GM18508 (cell line): Measurements from ENCODE around the gene EXOC4.
"Not testable (repeated sequence)": the region's sequence is repeated elsewhere in the genome, so short reads cannot be mapped to it uniquely, and the experiment has no call there.

Experiments
- ATAC-seq: cut with Tn5 transposase; IDR thresholded peaks from one replicate; pipeline ENCODE4 v1.9.1; 2021; ENCODE audit warnings: moderate number of reproducible peaks; ENCODE audit not compliant: insufficient read depth, unreplicated experiment

The EXOC4 gene

GRCh38 chr7:133763076-133763640 is 510.3 kb downstream of the EXOC4 start:
- ATAC-seq: no peak

- no peak for ATAC-seq
Measured at GRCh38 chr7:133769668-133770067, 516.8 kb downstream of the EXOC4 start.

GRCh38 chr7:133770863-133771492 is 518.1 kb downstream of the EXOC4 start:
- ATAC-seq: no peak

GRCh38 chr7:133771788-133772419 is 519.0 kb downstream of the EXOC4 start:
- ATAC-seq: no peak

- no peak for ATAC-seq
Measured at GRCh38 chr7:133773601-133774000, 520.7 kb downstream of the EXOC4 start.

GRCh38 chr7:133775201-133775600 is 522.3 kb downstream of the EXOC4 start:
- ATAC-seq: no peak

GRCh38 chr7:133776266-133776665 is 523.4 kb downstream of the EXOC4 start:
- no peak for ATAC-seq

- no peak for ATAC-seq
Measured at GRCh38 chr7:133777701-133778100, 524.8 kb downstream of the EXOC4 start.

GRCh38 chr7:133778472-133778871 is 525.6 kb downstream of the EXOC4 start:
- ATAC-seq: peak; percentile 83

- ATAC-seq: not testable (repeated sequence)
Measured at GRCh38 chr7:133779538-133779937, 526.7 kb downstream of the EXOC4 start.

GRCh38 chr7:133780912-133781311 is 528.0 kb downstream of the EXOC4 start:
- no peak for ATAC-seq

GRCh38 chr7:133781486-133782090 is 528.7 kb downstream of the EXOC4 start:
- no peak for ATAC-seq

GRCh38 chr7:133782470-133782869 is 529.6 kb downstream of the EXOC4 start:
- ATAC-seq: no peak

- no peak for ATAC-seq
Measured at GRCh38 chr7:133783276-133783675, 530.4 kb downstream of the EXOC4 start.

- no peak for ATAC-seq
Measured at GRCh38 chr7:133784486-133785001, 531.7 kb downstream of the EXOC4 start.

GRCh38 chr7:133786401-133786937 is 533.6 kb downstream of the EXOC4 start:
- no peak for ATAC-seq

GRCh38 chr7:133789974-133790373 is 537.1 kb downstream of the EXOC4 start:
- no peak for ATAC-seq

GRCh38 chr7:133790911-133791310 is 538.0 kb downstream of the EXOC4 start:
- ATAC-seq: no peak

- no peak for ATAC-seq
Measured at GRCh38 chr7:133794479-133794878, 541.6 kb downstream of the EXOC4 start.

- ATAC-seq: no peak
Measured at GRCh38 chr7:133795068-133795665, 542.3 kb downstream of the EXOC4 start.
